GM23248 (cell line): ENCODE measurements around the gene FOXG1. TPM values are rescaled to one million over a fixed set of nuclear protein-coding genes. Genes with fewer than 3 reads are reported as not detected.
A peak's percentile ranks its signal among the peaks of the same experiment; 100 is the strongest.

Experiments used
- DNase-seq: peaks from one replicate; pipeline ENCODE4 v3.0.0-alpha.2; 2015
- H2AFZ ChIP-seq: fragments of 200-600 bp; sonication (generic); 2 replicates; pipeline ENCODE4 v1.6.1; 2016; ENCODE audit warnings: antibody characterized with exemption
- H3F3A ChIP-seq: fragments of 200-600 bp; sonication (generic); 2 replicates; pipeline ENCODE4 v1.6.1; 2016; ENCODE audit warnings: mild to moderate bottlenecking, antibody characterized with exemption, mixed run types; ENCODE audit not compliant: insufficient read depth
- H3K27ac ChIP-seq: fragments of 200-600 bp; sonication (generic); 2 replicates; pipeline ENCODE4 v1.5.1; 2016; ENCODE audit warnings: mild to moderate bottlenecking
- H3K27me3 ChIP-seq: fragments of 200-600 bp; sonication (generic); replicated peaks from 2 replicates; pipeline ENCODE4 v1.6.1; 2016; ENCODE audit warnings: mild to moderate bottlenecking; ENCODE audit not compliant: insufficient read depth
- H3K36me3 ChIP-seq: fragments of 200-600 bp; sonication (generic); 2 replicates; pipeline ENCODE4 v1.6.1; 2016; ENCODE audit warnings: low read depth, mild to moderate bottlenecking
- H3K4me1 ChIP-seq: fragments of 200-600 bp; sonication (generic); 2 replicates; pipeline ENCODE4 v1.6.1; 2016; ENCODE audit warnings: mild to moderate bottlenecking; ENCODE audit not compliant: insufficient read depth
- H3K4me2 ChIP-seq: fragments of 200-600 bp; sonication (generic); one replicate; pipeline ENCODE4 v1.6.1; 2016; ENCODE audit warnings: mild to moderate bottlenecking; ENCODE audit not compliant: unreplicated experiment
- H3K4me3 ChIP-seq: fragments of 200-600 bp; sonication (generic); 2 replicates; pipeline ENCODE4 v1.5.1; 2016; ENCODE audit warnings: mild to moderate bottlenecking
- H3K79me2 ChIP-seq: fragments of 200-600 bp; sonication (generic); 2 replicates; pipeline ENCODE4 v1.6.1; 2016; ENCODE audit warnings: mild to moderate bottlenecking; ENCODE audit not compliant: insufficient read depth
- H3K9ac ChIP-seq: fragments of 200-600 bp; sonication (generic); 2 replicates; pipeline ENCODE4 v1.6.1; 2016; ENCODE audit warnings: mild to moderate bottlenecking
- H3K9me2 ChIP-seq: fragments of 200-600 bp; sonication (generic); 2 replicates; pipeline ENCODE4 v1.6.1; 2016; ENCODE audit warnings: mixed run types, mild to moderate bottlenecking, moderate library complexity; ENCODE audit not compliant: insufficient read depth
- H3K9me3 ChIP-seq: fragments of 200-600 bp; sonication (generic); one replicate; pipeline ENCODE4 v1.6.1; 2017; ENCODE audit warnings: low read depth
- H4K20me1 ChIP-seq: fragments of 200-600 bp; sonication (generic); 2 replicates; pipeline ENCODE4 v1.6.0; 2016; ENCODE audit not compliant: insufficient read depth
- EZH2 ChIP-seq: fragments of 200-600 bp; sonication (generic); IDR thresholded peaks from 2 replicates; pipeline ENCODE4 v1.6.1; 2018; ENCODE audit warnings: antibody characterized with exemption, mild to moderate bottlenecking; ENCODE audit not compliant: insufficient read depth, poor library complexity, severe bottlenecking
- EZH2phosphoT487 ChIP-seq: fragments of 200-600 bp; sonication (generic); IDR thresholded peaks from 2 replicates; pipeline ENCODE4 v1.6.1; 2018; ENCODE audit warnings: antibody characterized with exemption, moderate library complexity, mild to moderate bottlenecking, low read depth; ENCODE audit not compliant: insufficient read depth
- whole genome bisulfite sequencing, 2 experiments: methylation state at CpG; one replicate each; pipeline ENCODE4 v1.1.6; 2015 to 2017; ENCODE audit warnings: low lambda C conversion rate in 2 of 2, low coverage in 1 of 2; ENCODE audit errors: missing lambda C conversion rate in 2 of 2; 5-methylcytosine and 5-hydroxymethylcytosine counted together
- in situ Hi-C: fragments of 300-500 bp; cut with MboI; formaldehyde crosslinking; loops from 2 replicates; pipeline ENCODE4 v1.15.0; 2020
- polyA plus RNA-seq: library from polyadenylated mRNA; unstranded; fragments of >200 nt; fragmentation: Nextera tagmentation; extraction: Ambion mirVana; gene quantifications from 2 replicates; pipeline ENCODE4 v1.2.1, GENCODE V29; 2016
- total RNA-seq: library from RNA; depleted of rRNA; stranded (reverse); fragments of >200 nt; shearing (Covaris generic); gene quantifications from 2 replicates; pipeline ENCODE4 v1.2.3, GENCODE V29; 2014

Gene FOXG1
- total and polyA plus RNA-seq, 2 experiments from 2014 or later, result not detected

DNA sequence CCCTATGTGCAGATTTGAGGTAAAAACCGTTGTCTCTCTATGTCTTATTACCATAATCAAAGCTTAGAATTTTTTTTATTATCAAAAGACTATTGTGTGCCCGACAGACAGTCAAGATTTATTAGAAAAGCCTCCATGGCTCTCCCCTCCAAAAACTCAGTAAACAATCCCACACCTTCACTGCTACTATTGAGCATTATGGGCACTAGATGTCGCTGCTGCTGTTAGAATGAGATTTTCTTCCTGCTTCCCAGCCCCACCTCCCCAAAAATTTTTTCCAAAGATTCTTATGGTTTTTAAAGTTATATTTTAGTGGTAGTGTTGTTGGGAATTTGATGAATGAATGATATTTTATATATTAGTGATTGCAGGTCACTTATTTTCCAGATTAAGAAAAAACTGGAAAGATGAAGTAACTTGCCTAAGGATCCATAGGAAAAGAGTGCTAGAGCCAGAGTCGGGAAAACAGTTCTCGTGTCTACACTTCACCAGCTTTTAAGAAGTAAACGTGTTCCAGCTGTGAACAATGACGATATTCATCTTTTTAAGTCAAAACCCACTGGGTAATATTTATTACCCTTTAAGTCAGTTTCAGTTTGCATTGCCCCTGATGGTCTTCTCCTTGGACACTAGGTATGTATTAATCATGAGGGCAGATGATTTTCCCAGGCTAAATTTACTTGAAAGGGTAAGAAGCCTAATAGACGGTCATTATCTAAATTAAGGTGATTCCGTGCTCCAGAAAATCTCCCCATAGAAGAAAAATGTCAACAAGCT is 12.2 kb upstream of the FOXG1 start:
- 2% methylated on average over 9 of the region's 9 CpGs for WGBS, 2 experiments
- H3K4me1 ChIP-seq, result no peaks in the 10 kb centered on the region
- no peak overlapping the region for H3K27ac ChIP-seq
- H3K79me2 ChIP-seq, result no peaks in the 10 kb centered on the region
- no peaks in the 10 kb centered on the region for H3K9me2 ChIP-seq
- H3K4me3 ChIP-seq, result no peak overlapping the region
- H4K20me1 ChIP-seq, result no peaks in the 10 kb centered on the region
- no peak overlapping the region for H2AFZ ChIP-seq
- no peak for TF ChIP-seq EZH2
- TF ChIP-seq EZH2phosphoT487, result no peak
- no peaks in the 10 kb centered on the region for H3K36me3 ChIP-seq
- H3K27me3 ChIP-seq, result peaks cover 50% of the 10 kb centered on the region
- peak; percentile 71 for DNase-seq
- in situ Hi-C loops, result loop anchor here (10.0 to 25.0 kb wide), 4 partner anchors 470 to 1460 kb away; no protein-coding TSS in a partner anchor
- H3K9me3 ChIP-seq, result no peaks in the 10 kb centered on the region
- no peak overlapping the region for H3K9ac ChIP-seq
- no peak overlapping the region for H3K4me2 ChIP-seq
- no peaks in the 10 kb centered on the region for H3F3A ChIP-seq

DNA sequence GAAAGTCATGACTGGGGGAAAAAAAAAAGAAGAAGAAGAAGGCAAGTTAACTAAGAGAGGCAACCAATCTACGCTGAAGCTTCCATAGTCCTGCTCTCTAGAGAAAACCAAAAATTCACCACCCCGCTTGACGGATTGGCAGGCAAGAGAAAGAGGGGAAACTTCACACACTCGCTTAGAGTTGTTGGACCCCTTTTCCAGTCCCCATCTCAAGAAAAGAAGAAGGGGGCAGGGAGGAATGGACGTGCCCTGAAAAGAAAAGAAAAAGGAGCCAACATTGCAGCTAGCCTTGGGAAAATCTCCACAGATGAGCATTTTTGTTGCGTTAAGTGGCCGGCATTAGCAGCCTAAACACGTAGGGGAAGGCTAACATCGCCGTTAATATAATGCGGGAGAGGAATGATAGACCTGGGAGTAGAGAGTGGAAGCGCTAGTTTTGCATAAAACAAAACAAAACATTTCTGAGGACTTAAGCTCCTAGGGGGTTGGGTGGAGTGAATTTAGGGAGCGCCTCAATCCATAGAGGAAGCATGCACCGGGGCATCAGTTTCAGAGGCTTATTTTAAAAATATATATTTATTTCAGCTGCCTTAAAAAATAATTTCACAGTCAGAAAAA is 11.3 kb upstream of the FOXG1 start:
- Histone ChIP-seq H3K9ac (no peak overlapping the region), H4K20me1 (no peaks in the 10 kb centered on the region), H3F3A (no peaks in the 10 kb centered on the region), H3K4me1 (no peaks in the 10 kb centered on the region), H3K9me3 (no peaks in the 10 kb centered on the region), H3K27ac (no peak overlapping the region), H3K79me2 (no peaks in the 10 kb centered on the region), H2AFZ (no peak overlapping the region), H3K27me3 (peaks cover 59% of the 10 kb centered on the region), H3K4me3 (no peak overlapping the region), H3K4me2 (no peak overlapping the region), H3K36me3 (no peaks in the 10 kb centered on the region), H3K9me2 (no peaks in the 10 kb centered on the region)
- 8 to 11% methylated on average over 14 of the region's 14 CpGs for WGBS, 2 experiments
- no peak for TF ChIP-seq EZH2phosphoT487
- no peak for TF ChIP-seq EZH2
- in situ Hi-C loops, result loop anchor here (10.0 to 25.0 kb wide), 4 partner anchors 469 to 1459 kb away; no protein-coding TSS in a partner anchor
- no peak for DNase-seq

DNA sequence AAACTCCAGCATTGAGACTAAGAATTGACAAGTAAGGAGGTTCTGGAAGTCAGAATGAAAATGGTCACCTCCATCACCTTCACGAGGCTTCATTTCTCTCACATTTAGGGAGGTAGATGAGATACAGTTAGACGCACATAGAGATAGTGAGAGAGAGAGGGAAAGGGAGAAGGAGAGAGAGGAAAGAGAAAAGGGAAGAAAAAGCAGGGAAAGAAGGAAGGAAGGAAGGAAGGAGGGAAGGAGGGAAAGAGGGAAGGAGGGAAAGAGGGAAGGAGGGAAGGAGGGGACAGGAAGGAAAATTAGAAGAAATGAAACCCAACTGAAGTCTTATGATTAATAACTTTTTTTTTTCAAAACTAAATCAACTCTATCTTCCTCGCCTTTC is 10.7 kb upstream of the FOXG1 start:
- WGBS, 2 experiments, result 0 to 3% methylated on average over 3 of the region's 3 CpGs
- in situ Hi-C loops, result loop anchor here (10.0 to 25.0 kb wide), 4 partner anchors 469 to 1459 kb away; no protein-coding TSS in a partner anchor
- no peaks in the 10 kb centered on the region for H3K4me1 ChIP-seq

DNA sequence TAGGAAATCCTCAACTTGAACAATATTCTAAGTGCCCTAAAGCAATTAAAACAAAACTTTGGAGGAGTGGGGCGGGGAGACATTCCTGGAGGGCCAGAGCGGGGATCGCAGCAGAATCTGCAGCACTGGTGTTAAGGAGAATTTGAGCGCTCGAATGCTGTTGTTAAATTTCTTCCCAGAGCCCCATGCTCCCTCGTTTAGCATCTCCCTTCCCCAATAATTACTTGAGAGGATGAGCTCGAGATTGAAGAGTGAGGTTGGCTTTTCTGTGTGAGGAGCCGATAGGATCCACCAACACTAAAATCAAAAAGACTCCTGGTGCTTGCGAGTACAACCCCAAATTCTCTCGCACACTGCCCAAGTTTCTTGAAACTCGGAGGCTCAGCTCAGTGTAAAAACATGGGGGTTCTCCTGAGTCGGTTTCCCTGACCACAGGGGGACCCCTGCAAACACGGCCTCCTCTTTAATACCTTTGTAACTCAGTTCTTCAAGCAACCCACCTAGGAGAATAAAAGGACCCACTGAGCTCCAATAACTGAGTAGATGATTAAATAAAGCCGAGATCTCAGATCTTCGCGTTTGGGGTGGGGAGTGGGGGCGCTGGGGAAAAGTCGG is 10.2 kb upstream of the FOXG1 start:
- no peak overlapping the region for H3K27ac ChIP-seq
- 10 to 11% methylated on average over 18 of the region's 18 CpGs for WGBS, 2 experiments
- in situ Hi-C loops, result loop anchor here (10.0 to 25.0 kb wide), 4 partner anchors 468 to 1458 kb away; no protein-coding TSS in a partner anchor
- H3K79me2 ChIP-seq, result no peaks in the 10 kb centered on the region
- TF ChIP-seq EZH2 (peak; percentile 87), EZH2phosphoT487 (no peak; the same call in 1 of the 2 replicates)
- no peak overlapping the region for H2AFZ ChIP-seq
- no peaks in the 10 kb centered on the region for H3K36me3 ChIP-seq
- H4K20me1 ChIP-seq, result no peaks in the 10 kb centered on the region
- H3K27me3 ChIP-seq, result peaks cover 70% of the 10 kb centered on the region
- no peaks in the 10 kb centered on the region for H3F3A ChIP-seq
- no peak overlapping the region for H3K4me3 ChIP-seq
- H3K4me1 ChIP-seq, result no peaks in the 10 kb centered on the region
- no peak for DNase-seq
- no peaks in the 10 kb centered on the region for H3K9me2 ChIP-seq
- no peak overlapping the region for H3K9ac ChIP-seq
- no peaks in the 10 kb centered on the region for H3K9me3 ChIP-seq
- no peak overlapping the region for H3K4me2 ChIP-seq

More for the DNA sequence above, 10.7 kb upstream of the FOXG1 start:
- no peaks in the 10 kb centered on the region for H3K9me3 ChIP-seq
- TF ChIP-seq EZH2 (no peak), EZH2phosphoT487 (no peak)
- H3K79me2 ChIP-seq, result no peaks in the 10 kb centered on the region
- H3K9ac ChIP-seq, result no peak overlapping the region
- no peak overlapping the region for H3K4me2 ChIP-seq
- H3F3A ChIP-seq, result no peaks in the 10 kb centered on the region
- no peak overlapping the region for H2AFZ ChIP-seq
- no peaks in the 10 kb centered on the region for H4K20me1 ChIP-seq
- H3K36me3 ChIP-seq, result no peaks in the 10 kb centered on the region
- no peaks in the 10 kb centered on the region for H3K9me2 ChIP-seq
- no peak for DNase-seq
- H3K27me3 ChIP-seq, result peaks cover 65% of the 10 kb centered on the region
- H3K27ac ChIP-seq, result no peak overlapping the region
- no peak overlapping the region for H3K4me3 ChIP-seq
